ENCODE results near the gene ZNF831.

ZNF831 gene

GRCh38 chr20:59305908-59306655 is 142.5 kb downstream of the ZNF831 start:
- DNase-seq (ENCODE audit: low read depth): no peak

- DNase-seq (ENCODE audit: low read depth): no peak
Observed at GRCh38 chr20:59307270-59307669, 143.6 kb downstream of the ZNF831 start.

Measured in iris pigment epithelial cell (primary cell).